BJ (cell line): ENCODE results near the gene LARP4B. TPM values are rescaled to one million over a fixed set of nuclear protein-coding genes. Genes with fewer than 3 reads are reported as not detected.

Source experiments
- CTCF ChIA-PET: fragments of 350-600 bp; formaldehyde crosslinking; extraction: SDS; loops from one replicate; lab custom pipeline; 2021; ENCODE audit warnings: antibody characterized with exemption, inconsistent platforms; lab: Yijun Ruan, JAX
- POLR2A ChIA-PET: fragments of 300-600 bp; sonication (Branson Sonifier 250); formaldehyde crosslinking; extraction: SDS; loops from one replicate; lab custom pipeline; 2021; ENCODE audit warnings: antibody characterized with exemption; lab: Charles Lee
- DNase-seq: peaks from one replicate; pipeline ENCODE4 v3.0.0-alpha.2; 2011; ENCODE audit warnings: low read depth
- H3K27me3 ChIP-seq: 2 replicates; pipeline ENCODE4 v1.6.0; 2011; ENCODE audit warnings: low read length; ENCODE audit not compliant: control insufficient read depth, insufficient read depth
- H3K36me3 ChIP-seq: 2 replicates; pipeline ENCODE4 v1.5.1; 2011; ENCODE audit warnings: low read length; ENCODE audit not compliant: control insufficient read depth, insufficient read depth
- H3K4me3 ChIP-seq: 2 replicates; pipeline ENCODE4 v1.5.1; 2011; ENCODE audit warnings: low read depth, mild to moderate bottlenecking, control low read depth, low read length
- polyA plus RNA-seq: library from polyadenylated mRNA; depleted of rRNA; stranded (reverse); fragments of >200 nt; gene quantifications from 2 replicates; pipeline ENCODE4 v1.2.3, GENCODE V29; 2011
- TF ChIP-seq, protein P1 (sequence below): IDR thresholded peaks from 2 replicates; pipeline ENCODE4 v1.5.1; 2011; ENCODE audit warnings: low read depth, mild to moderate bottlenecking, control low read depth, inconsistent platforms, low read length, moderate library complexity; ENCODE audit not compliant: insufficient read depth

LARP4B gene
- polyA plus RNA-seq, 1 experiment: 38.4 TPM

DNA sequence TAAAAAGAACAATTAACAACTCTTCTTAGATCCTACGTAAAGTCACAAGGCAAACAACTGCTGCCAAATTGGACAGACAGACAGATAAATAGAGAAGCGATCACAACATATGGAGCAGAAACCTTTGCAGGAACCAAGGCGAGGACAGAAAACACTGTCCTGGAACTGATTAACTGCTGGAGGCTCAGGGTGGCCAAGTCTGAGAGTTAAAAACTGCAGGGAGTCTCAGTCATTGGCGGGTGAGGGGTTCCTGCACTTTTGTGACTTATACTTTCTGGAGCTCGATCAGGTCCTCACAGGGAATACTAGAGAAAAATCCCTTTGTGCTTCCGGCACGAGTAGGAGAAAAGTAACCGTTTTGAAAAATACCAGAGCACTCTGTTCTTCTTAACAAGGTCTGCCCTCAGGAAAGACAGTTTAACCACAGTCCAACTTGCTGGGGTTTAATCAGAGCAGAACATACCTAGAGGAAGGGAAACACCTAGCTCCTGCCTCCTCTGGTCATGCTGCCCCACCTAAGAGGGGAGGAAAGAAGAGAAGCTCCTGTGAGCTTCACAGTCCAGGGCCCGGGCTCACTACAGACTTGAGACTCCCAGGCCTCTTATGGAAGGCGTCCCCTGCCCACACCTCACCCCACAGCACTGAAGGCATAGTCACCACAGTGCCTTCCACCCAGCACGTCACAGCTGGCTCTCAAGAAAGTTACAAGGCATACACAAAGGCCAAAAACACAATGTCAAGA lies 74.9 kb downstream of the LARP4B start:
- ChIA-PET POLR2A (no interaction called here), CTCF (interaction anchor here (0.9 to 1.5 kb wide), 3 partner anchors 9 to 37 kb away, joined by 3 to 4 read pairs (median 3); no protein-coding TSS in a partner anchor)
- Histone ChIP-seq H3K4me3 (no peak overlapping the region), H3K36me3 (peaks cover 4% of the 10 kb centered on the region; the same call in 1 of the 2 replicates), H3K27me3 (no peaks in the 10 kb centered on the region)
- DNase-seq: no peak
- TF ChIP-seq, protein P1, sequence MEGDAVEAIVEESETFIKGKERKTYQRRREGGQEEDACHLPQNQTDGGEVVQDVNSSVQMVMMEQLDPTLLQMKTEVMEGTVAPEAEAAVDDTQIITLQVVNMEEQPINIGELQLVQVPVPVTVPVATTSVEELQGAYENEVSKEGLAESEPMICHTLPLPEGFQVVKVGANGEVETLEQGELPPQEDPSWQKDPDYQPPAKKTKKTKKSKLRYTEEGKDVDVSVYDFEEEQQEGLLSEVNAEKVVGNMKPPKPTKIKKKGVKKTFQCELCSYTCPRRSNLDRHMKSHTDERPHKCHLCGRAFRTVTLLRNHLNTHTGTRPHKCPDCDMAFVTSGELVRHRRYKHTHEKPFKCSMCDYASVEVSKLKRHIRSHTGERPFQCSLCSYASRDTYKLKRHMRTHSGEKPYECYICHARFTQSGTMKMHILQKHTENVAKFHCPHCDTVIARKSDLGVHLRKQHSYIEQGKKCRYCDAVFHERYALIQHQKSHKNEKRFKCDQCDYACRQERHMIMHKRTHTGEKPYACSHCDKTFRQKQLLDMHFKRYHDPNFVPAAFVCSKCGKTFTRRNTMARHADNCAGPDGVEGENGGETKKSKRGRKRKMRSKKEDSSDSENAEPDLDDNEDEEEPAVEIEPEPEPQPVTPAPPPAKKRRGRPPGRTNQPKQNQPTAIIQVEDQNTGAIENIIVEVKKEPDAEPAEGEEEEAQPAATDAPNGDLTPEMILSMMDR: no peak

DNA sequence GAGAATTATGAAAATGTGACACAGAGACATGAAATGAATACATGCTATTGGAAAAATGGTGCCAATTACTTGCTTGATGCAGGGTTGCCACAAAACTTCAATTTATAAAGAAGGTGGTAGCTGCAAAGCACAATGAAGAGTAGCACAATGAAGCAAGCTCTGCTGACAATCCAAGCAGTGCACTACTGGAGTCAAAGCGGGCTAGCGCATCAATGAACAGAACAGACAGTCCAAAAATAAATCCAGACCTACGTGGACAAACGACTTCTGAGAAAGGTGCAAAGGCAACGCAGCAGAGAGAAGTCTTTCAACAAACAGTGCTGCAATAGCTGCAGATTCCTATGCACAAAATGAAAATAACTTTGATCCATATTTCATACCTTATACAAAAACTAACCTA lies 75.8 kb downstream of the LARP4B start:
- ChIA-PET POLR2A (no interaction called here), CTCF (interaction anchor here (0.9 to 1.5 kb wide), 2 partner anchors 10 kb away, joined by 3 read pairs; no protein-coding TSS in a partner anchor)
- DNase-seq: no peak
- no peak overlapping the region for H3K4me3 ChIP-seq
- peaks cover 4% of the 10 kb centered on the region; the same call in 1 of the 2 replicates for H3K36me3 ChIP-seq
- H3K27me3 ChIP-seq: no peaks in the 10 kb centered on the region
- TF ChIP-seq, protein P1: no peak

DNA sequence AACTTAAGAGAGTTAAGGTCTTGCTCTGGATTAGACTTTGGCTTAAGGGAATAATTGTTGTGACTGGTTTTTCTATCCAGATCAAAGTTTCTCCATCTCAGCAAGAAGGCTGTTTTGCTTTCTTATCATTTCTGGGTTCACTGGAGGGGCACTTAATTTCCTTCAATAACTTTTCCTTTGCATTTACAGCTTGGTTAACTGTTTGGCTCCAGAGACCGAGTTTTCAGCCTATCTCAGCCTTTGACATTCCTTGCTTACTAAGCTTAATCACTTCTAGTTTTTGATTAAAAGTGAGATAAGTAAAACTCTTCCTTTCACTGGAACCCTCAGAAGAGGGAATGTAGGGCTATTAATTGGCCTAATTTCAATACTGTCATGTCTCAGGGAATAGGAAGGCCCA lies 76.4 kb downstream of the LARP4B start:
- TF ChIP-seq, protein P1: no peak
- POLR2A ChIA-PET: no interaction called here
- CTCF ChIA-PET: interaction anchor here (0.6 to 1.5 kb wide), 2 partner anchors 9 to 474 kb away, joined by 3 read pairs; no protein-coding TSS in a partner anchor
- no peak for DNase-seq
- Histone ChIP-seq H3K36me3 (peaks cover 4% of the 10 kb centered on the region; the same call in 1 of the 2 replicates), H3K4me3 (no peak overlapping the region), H3K27me3 (no peaks in the 10 kb centered on the region)

DNA sequence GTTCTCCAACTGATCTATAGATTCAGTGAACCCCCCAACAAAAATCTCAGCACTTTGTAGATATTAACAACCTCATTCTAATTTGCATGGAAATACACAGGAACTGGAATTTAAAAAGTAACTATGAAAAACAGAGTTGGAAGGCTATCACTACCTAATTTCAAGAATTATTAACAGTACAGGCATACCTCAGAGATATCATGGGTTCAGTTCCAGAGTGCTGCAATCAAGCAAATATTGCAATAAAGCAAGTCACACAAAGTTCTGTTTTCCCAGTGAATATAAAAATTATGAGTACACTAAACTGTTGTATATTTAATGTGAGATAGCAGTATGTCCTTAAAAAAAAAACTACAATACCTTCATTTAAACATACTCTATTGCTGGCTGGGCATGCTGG lies 78.5 kb downstream of the LARP4B start:
- CTCF ChIA-PET: no interaction called here
- TF ChIP-seq, protein P1: no peak
- POLR2A ChIA-PET: no interaction called here
- no peaks in the 10 kb centered on the region for H3K27me3 ChIP-seq
- DNase-seq: no peak
- H3K4me3 ChIP-seq: no peak overlapping the region
- H3K36me3 ChIP-seq: peaks cover 4% of the 10 kb centered on the region; the same call in 1 of the 2 replicates

DNA sequence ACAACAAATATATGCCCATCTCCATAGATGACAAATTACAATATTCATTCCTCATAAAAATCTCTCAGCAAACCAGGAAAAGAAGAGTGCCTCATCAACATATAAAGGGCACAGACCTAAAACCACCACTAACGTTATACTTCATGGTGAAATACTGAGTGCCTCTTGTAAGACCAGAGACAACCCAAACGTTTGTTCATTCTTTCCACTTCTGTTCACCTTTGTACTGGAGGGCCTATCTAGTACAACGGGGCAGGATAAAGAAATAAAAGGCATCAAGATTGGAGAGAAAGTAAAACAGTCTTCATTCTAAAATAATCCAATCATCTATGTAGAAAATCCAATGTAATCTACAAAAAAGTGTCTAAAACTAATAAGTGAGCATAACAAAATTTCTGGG lies 79.1 kb downstream of the LARP4B start:
- TF ChIP-seq, protein P1: no peak
- ChIA-PET CTCF (no interaction called here), POLR2A (no interaction called here)
- no peak for DNase-seq
- no peak overlapping the region for H3K4me3 ChIP-seq
- H3K27me3 ChIP-seq: no peaks in the 10 kb centered on the region
- peaks cover 2% of the 10 kb centered on the region; the same call in 1 of the 2 replicates for H3K36me3 ChIP-seq
